ENCODE measurements around the gene SPG7.

SPG7 gene

GRCh38 chr16:89545044-89545830, 37.0 kb downstream of the SPG7 start:
- in situ Hi-C loops (cut with MboI; ENCODE audit: low sequenced_read_pairs): no loop called here

- in situ Hi-C loops (cut with MboI; ENCODE audit: low sequenced_read_pairs): no loop called here
These were observed 37.8 kb downstream of the SPG7 start for GRCh38 chr16:89545831-89546574.

GRCh38 chr16:89546781-89547180, 38.6 kb downstream of the SPG7 start:
- in situ Hi-C loops (cut with MboI; ENCODE audit: low sequenced_read_pairs): no loop called here

- in situ Hi-C loops (cut with MboI; ENCODE audit: low sequenced_read_pairs): no loop called here
These were observed 39.1 kb downstream of the SPG7 start for GRCh38 chr16:89547291-89547690.

- in situ Hi-C loops (cut with MboI; ENCODE audit: low sequenced_read_pairs): no loop called here
These were observed 39.7 kb downstream of the SPG7 start for GRCh38 chr16:89547860-89548259.

- in situ Hi-C loops (cut with MboI; ENCODE audit: low sequenced_read_pairs): no loop called here
These were observed 40.3 kb downstream of the SPG7 start for GRCh38 chr16:89548344-89549006.

- in situ Hi-C loops (cut with MboI; ENCODE audit: low sequenced_read_pairs): no loop called here
These were observed 41.0 kb downstream of the SPG7 start for GRCh38 chr16:89549007-89549700.

GRCh38 chr16:89550421-89551007, 42.3 kb downstream of the SPG7 start:
- in situ Hi-C loops (cut with MboI; ENCODE audit: low sequenced_read_pairs): no loop called here

GRCh38 chr16:89552329-89552728, 44.1 kb downstream of the SPG7 start:
- in situ Hi-C loops (cut with MboI; ENCODE audit: low sequenced_read_pairs): no loop called here

GRCh38 chr16:89552913-89553312, 44.7 kb downstream of the SPG7 start:
- in situ Hi-C loops (cut with MboI; ENCODE audit: low sequenced_read_pairs): no loop called here

- in situ Hi-C loops (cut with MboI; ENCODE audit: low sequenced_read_pairs): no loop called here
These were observed 45.5 kb downstream of the SPG7 start for GRCh38 chr16:89553733-89554132.

GRCh38 chr16:89554343-89554742, 46.1 kb downstream of the SPG7 start:
- in situ Hi-C loops (cut with MboI; ENCODE audit: low sequenced_read_pairs): no loop called here

GRCh38 chr16:89555265-89555664, 47.1 kb downstream of the SPG7 start:
- in situ Hi-C loops (cut with MboI; ENCODE audit: low sequenced_read_pairs): no loop called here

GRCh38 chr16:89555780-89556179, 47.6 kb downstream of the SPG7 start:
- in situ Hi-C loops (cut with MboI; ENCODE audit: low sequenced_read_pairs): no loop called here

- in situ Hi-C loops (cut with MboI; ENCODE audit: low sequenced_read_pairs): no loop called here
These were observed 48.8 kb downstream of the SPG7 start for GRCh38 chr16:89556750-89557689.

- in situ Hi-C loops (cut with MboI; ENCODE audit: low sequenced_read_pairs): no loop called here
These were observed 49.7 kb downstream of the SPG7 start for GRCh38 chr16:89557690-89558490.

- in situ Hi-C loops (cut with MboI; ENCODE audit: low sequenced_read_pairs): no loop called here
These were observed 52.4 kb downstream of the SPG7 start, which contains the start of gene RPL13 for GRCh38 chr16:89560378-89561141. RPL13 (plus strand) TSS chr16:89560682; CDS start chr16:89560960, 278 bp downstream.

Data from hTERT RPE-1 (cell line).